ENCODE results near the gene DLX5. TPM values are rescaled to one million over a fixed set of nuclear protein-coding genes. Genes with fewer than 3 reads are reported as not detected.

DLX5 gene
- total RNA-seq, 2 donors from 2014 or later: 0.64 to 1.6 TPM

DNA sequence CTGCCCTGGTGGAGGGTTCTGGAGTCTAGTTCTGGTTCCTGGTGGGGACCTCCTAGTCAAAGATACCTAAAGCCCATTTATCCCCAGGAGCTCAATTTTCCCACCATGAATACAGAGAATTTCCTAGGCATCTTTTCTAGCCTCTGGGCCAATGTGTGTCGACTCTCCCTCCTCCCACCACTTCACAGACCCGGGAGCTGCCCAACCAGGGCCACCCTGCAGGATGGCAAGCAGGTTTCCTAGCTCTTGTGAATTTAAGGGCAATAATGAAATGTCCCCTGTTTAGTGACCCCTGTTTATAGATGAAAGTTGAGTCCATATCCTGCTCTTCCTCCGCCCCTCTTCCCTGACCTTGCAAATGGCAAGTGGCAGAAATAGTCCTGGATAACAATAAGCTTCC is 9.4 kb downstream of the DLX5 start:
- TF ChIP-seq, protein P1, sequence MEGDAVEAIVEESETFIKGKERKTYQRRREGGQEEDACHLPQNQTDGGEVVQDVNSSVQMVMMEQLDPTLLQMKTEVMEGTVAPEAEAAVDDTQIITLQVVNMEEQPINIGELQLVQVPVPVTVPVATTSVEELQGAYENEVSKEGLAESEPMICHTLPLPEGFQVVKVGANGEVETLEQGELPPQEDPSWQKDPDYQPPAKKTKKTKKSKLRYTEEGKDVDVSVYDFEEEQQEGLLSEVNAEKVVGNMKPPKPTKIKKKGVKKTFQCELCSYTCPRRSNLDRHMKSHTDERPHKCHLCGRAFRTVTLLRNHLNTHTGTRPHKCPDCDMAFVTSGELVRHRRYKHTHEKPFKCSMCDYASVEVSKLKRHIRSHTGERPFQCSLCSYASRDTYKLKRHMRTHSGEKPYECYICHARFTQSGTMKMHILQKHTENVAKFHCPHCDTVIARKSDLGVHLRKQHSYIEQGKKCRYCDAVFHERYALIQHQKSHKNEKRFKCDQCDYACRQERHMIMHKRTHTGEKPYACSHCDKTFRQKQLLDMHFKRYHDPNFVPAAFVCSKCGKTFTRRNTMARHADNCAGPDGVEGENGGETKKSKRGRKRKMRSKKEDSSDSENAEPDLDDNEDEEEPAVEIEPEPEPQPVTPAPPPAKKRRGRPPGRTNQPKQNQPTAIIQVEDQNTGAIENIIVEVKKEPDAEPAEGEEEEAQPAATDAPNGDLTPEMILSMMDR (IDR thresholded peaks at IDR 0.05): no peak
- no peak for TF ChIP-seq POLR2AphosphoS5 (IDR thresholded peaks at IDR 0.05)
- TF ChIP-seq POLR2A (IDR thresholded peaks at IDR 0.05): no peak
- DNase-seq (ENCODE audit: low spot score): no peak
- WGBS: 21% methylated on average over 3 of the region's 3 CpGs

DNA sequence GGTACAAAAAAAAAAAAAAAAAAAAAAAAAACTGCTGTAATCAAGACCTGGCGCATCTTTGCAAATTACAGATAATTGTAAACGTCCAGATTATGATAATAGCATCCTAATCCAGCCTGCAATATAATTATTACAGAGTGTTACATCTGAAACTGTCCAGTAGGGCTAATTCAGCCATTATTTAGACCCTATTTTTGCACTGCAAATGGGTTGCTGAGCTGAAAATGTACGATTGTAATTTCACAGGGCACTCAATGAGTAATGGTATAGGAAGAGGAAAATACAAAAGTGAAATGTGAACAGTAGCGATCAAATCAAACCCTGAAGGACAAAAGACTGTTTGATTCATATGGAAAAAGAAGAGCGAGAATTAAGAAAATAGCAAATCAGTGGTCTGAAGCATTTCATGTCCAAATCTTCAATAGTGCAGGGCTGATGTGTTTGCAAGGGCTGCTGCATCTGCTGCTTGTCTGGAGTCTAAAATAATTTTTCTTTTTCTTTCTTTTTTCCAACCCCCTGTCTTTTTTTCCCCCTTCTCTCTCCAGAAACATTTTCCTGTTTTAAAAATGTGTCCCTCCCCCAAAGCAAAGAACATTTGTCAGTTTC is 10.4 kb downstream of the DLX5 start:
- Histone ChIP-seq H3K27ac (no peak overlapping the region), H3K27me3 (replicated peaks; ENCODE audit: insufficient read depth) (peaks cover 24% of the 10 kb centered on the region), H3K9me3 (no peaks in the 10 kb centered on the region), H3K4me3 (no peak overlapping the region), H3K36me3 (no peaks in the 10 kb centered on the region), H3K4me1 (replicated peaks) (peaks cover 3% of the 10 kb centered on the region)
- WGBS: 50% methylated on average over 5 of the region's 5 CpGs
- DNase-seq (ENCODE audit: low spot score): no peak
- intact Hi-C loops (cut with DNase I): no loop called here
- no peak for TF ChIP-seq POLR2AphosphoS5 (IDR thresholded peaks at IDR 0.05)
- TF ChIP-seq, protein P1 (IDR thresholded peaks at IDR 0.05): no peak
- TF ChIP-seq POLR2A (IDR thresholded peaks at IDR 0.05): no peak

More for the DNA sequence above, 9.4 kb downstream of the DLX5 start:
- Histone ChIP-seq H3K27me3 (replicated peaks; ENCODE audit: insufficient read depth) (peaks cover 24% of the 10 kb centered on the region), H3K9me3 (no peaks in the 10 kb centered on the region), H3K27ac (no peak overlapping the region), H3K36me3 (no peaks in the 10 kb centered on the region), H3K4me3 (no peak overlapping the region), H3K4me1 (replicated peaks) (peaks cover 3% of the 10 kb centered on the region)
- intact Hi-C loops (cut with DNase I): no loop called here

DNA sequence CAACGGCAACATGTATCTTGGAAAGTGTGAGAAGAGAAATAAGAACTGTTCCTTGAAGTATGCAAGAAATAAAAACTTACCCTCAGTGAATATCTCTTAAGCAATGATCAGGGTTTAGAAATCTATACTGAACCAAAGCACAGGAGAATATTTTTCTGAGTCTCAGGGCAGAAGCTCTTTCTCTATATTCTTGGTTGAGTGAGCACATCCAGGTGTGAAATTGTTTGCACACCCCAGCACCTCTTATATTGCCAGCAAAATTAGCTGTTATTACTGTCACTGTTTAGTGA is 10.8 kb downstream of the DLX5 start:
- 28% methylated on average over 1 of the region's 1 CpG for WGBS
- Histone ChIP-seq H3K4me3 (no peak overlapping the region), H3K9me3 (no peaks in the 10 kb centered on the region), H3K27me3 (replicated peaks; ENCODE audit: insufficient read depth) (peaks cover 24% of the 10 kb centered on the region), H3K4me1 (replicated peaks) (peaks cover 3% of the 10 kb centered on the region), H3K27ac (no peak overlapping the region), H3K36me3 (no peaks in the 10 kb centered on the region)
- TF ChIP-seq POLR2A (IDR thresholded peaks at IDR 0.05) (no peak), POLR2AphosphoS5 (IDR thresholded peaks at IDR 0.05) (no peak)
- TF ChIP-seq, protein P1 (IDR thresholded peaks at IDR 0.05): no peak
- intact Hi-C loops (cut with DNase I): no loop called here
- DNase-seq (ENCODE audit: low spot score): no peak

DNA sequence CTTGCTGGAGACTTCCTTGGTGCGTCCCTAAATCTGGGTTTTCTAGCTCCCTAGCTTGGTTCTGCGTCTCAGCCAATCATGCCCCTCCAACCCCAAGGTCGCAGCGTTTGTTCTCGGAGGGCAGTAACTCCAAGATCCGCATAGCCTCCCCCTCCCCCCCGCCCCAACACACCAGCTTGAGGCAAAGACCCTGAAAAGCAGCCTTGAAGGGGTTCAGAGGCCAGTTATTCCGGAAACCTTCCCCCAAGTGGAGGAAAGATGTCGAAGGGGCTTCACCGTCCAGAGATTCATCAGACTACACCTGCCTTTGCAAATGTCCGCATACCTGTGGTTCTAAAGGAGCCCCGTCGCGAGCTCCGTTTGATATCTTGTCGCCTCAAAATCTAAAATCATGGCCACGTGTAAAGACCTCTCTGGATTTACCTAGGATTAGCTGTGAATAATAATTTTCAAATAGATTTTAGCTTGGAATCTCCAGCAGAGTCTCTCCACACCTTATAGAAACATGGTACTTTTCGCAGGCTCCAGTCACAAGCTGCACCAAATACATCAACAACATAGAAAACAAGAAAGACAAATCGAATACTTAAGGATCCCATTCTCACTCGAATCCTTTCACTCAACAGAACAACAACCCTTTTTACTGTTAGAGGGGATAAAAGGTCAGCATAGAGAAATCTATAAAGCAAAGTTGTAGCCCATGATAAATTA is 11.3 kb downstream of the DLX5 start:
- peaks cover 24% of the 10 kb centered on the region for H3K27me3 ChIP-seq (replicated peaks; ENCODE audit: insufficient read depth)

More for the DNA sequence above, 11.3 kb downstream of the DLX5 start:
- WGBS: 45% methylated on average over 20 of the region's 20 CpGs
- intact Hi-C loops (cut with DNase I): no loop called here
- Histone ChIP-seq H3K36me3 (no peaks in the 10 kb centered on the region), H3K9me3 (no peaks in the 10 kb centered on the region), H3K27ac (no peak overlapping the region), H3K4me1 (replicated peaks) (peaks cover 3% of the 10 kb centered on the region), H3K4me3 (no peak overlapping the region)
- no peak for DNase-seq (ENCODE audit: low spot score)
- no peak for TF ChIP-seq POLR2A (IDR thresholded peaks at IDR 0.05)
- TF ChIP-seq, protein P1 (IDR thresholded peaks at IDR 0.05): no peak
- no peak for TF ChIP-seq POLR2AphosphoS5 (IDR thresholded peaks at IDR 0.05)
